Measurements from ENCODE around the gene CLIC1. TPM values are rescaled to one million over a fixed set of nuclear protein-coding genes. Genes with fewer than 3 reads are reported as not detected.

The CLIC1 gene
- total RNA-seq, 2 experiments from 2014 or later, result 314 to 413 TPM

- Histone ChIP-seq H3K27ac (ENCODE audit: low read depth, low read length, poor library complexity, severe bottlenecking) (no peak overlapping the region), H3K4me1 (ENCODE audit: insufficient read depth, low read length, poor library complexity, severe bottlenecking) (no peaks in the 10 kb centered on the region), H3K4me2 (ENCODE audit: low read length) (no peak overlapping the region), H4K20me1 (ENCODE audit: insufficient read depth, low read length) (no peaks in the 10 kb centered on the region), H3K36me3 (ENCODE audit: insufficient read depth, low read length) (no peaks in the 10 kb centered on the region), H2AFZ (ENCODE audit: low read length) (no peak overlapping the region), H3K9me2 (ENCODE audit: insufficient read depth, low read length) (no peaks in the 10 kb centered on the region), H3K9me3 (ENCODE audit: low read length) (no peaks in the 10 kb centered on the region), H3K4me3 (ENCODE audit: low read depth, low read length, poor library complexity, severe bottlenecking) (no peak overlapping the region), H3K79me2 (ENCODE audit: insufficient read depth, low read depth, low read length) (no peaks in the 10 kb centered on the region)
- no peak for TF ChIP-seq CTCF (conservative IDR thresholded peaks at IDR 0.05; ENCODE audit: low read length)
- TF ChIP-seq EZH2phosphoT487 (IDR thresholded peaks at IDR 0.05; ENCODE audit: borderline replicate concordance, low read depth, low read length), result no peak
- CTCF ChIA-PET (ENCODE audit: unreplicated experiment), result no interaction called here
- intact Hi-C loops (cut with micrococcal nuclease; ENCODE audit: unreplicated experiment), result no loop called here
- no peak for DNase-seq (ENCODE audit: low spot score)
- POLR2A ChIA-PET, result no interaction called here
- BruUV-seq (replicated peaks), result no TSS peak
Measured at GRCh38 chr6:31718265-31718664, 18.1 kb downstream of the CLIC1 start.

GRCh38 chr6:31717499-31718222 lies 18.7 kb downstream of the CLIC1 start:
- POLR2A ChIA-PET, result no interaction called here
- Histone ChIP-seq H3K9me2 (ENCODE audit: insufficient read depth, low read length) (no peaks in the 10 kb centered on the region), H3K9me3 (ENCODE audit: low read length) (no peaks in the 10 kb centered on the region), H3K27ac (ENCODE audit: low read depth, low read length, poor library complexity, severe bottlenecking) (no peak overlapping the region), H3K79me2 (ENCODE audit: insufficient read depth, low read depth, low read length) (no peaks in the 10 kb centered on the region), H3K4me3 (ENCODE audit: low read depth, low read length, poor library complexity, severe bottlenecking) (no peak overlapping the region), H3K36me3 (ENCODE audit: insufficient read depth, low read length) (no peaks in the 10 kb centered on the region), H3K4me1 (ENCODE audit: insufficient read depth, low read length, poor library complexity, severe bottlenecking) (no peaks in the 10 kb centered on the region), H2AFZ (ENCODE audit: low read length) (no peak overlapping the region), H3K4me2 (ENCODE audit: low read length) (no peak overlapping the region), H4K20me1 (ENCODE audit: insufficient read depth, low read length) (no peaks in the 10 kb centered on the region)
- CTCF ChIA-PET (ENCODE audit: unreplicated experiment), result no interaction called here
- TF ChIP-seq EZH2phosphoT487 (IDR thresholded peaks at IDR 0.05; ENCODE audit: borderline replicate concordance, low read depth, low read length), result no peak
- no peak for TF ChIP-seq CTCF (conservative IDR thresholded peaks at IDR 0.05; ENCODE audit: low read length)
- intact Hi-C loops (cut with micrococcal nuclease; ENCODE audit: unreplicated experiment), result no loop called here
- DNase-seq (ENCODE audit: low spot score), result no peak
- no TSS peak for BruUV-seq (replicated peaks)

All from OCI-LY7 (cell line).